Measurements from ENCODE around the gene CAB39L.

The CAB39L gene

DNA sequence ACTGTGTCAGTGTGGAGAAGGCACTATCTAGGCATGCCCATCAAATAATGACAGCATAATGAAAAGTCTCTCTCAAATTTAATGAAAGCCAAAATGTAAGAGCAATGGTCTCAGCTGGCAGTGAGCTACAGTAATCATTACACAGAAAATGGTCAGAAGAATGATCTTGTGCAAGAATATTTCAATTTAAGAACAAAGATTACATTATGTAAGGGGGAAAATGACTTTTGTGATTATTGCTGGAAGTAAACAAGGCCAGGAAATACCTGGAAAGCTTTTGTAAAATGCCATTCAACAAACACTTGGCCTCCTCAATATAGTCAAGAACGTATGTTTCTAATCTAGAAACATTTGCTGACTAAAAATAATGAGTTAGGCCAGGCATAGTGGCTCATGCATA is 89.1 kb downstream of the CAB39L start:
- no peaks in the 10 kb centered on the region for H3K27me3 ChIP-seq
- H4K20me1 ChIP-seq = no peaks in the 10 kb centered on the region
- H3K9ac ChIP-seq = no peak overlapping the region
- no peak overlapping the region for H3K4me3 ChIP-seq
- H3K27ac ChIP-seq = no peak overlapping the region
- H3K36me3 ChIP-seq = peaks cover 0 to 56% (median 14%) of the 10 kb centered on the region in 11 experiments; a peak in 11 of 22 replicates
- no peak overlapping the region for H3K4me2 ChIP-seq
- TF ChIP-seq Cebpa-rat (IDR thresholded peaks at IDR 0.05) = no peak
- peaks cover 7 to 17% (median 10%) of the 10 kb centered on the region in 11 experiments; a peak in 17 of 22 replicates for H3K9me3 ChIP-seq (replicated peaks in 1 of 11)
- H3K4me1 ChIP-seq = peaks cover 0 to 6% (median 3%) of the 10 kb centered on the region in 10 experiments; a peak in 4 of 20 replicates

DNA sequence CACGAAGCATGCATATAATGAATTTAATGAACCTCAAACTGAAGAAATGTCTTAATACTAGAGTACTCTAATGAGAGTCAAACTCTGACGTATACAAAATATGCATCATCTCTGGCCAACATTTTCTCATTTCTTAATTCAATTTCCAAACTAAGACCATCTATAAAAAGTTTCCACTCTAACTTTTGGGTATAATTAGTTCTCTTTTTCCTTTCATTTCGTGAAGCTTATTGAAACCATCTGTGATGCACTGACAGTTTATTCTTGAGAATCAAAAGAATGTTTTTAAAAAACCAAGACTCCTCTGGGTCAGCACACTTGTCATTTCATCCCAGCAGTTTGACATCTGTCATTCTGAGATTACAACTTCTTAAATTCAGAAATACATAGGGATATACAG is 90.0 kb downstream of the CAB39L start:
- H3K9me3 ChIP-seq (replicated peaks in 1 of 11) = peaks cover 7 to 17% (median 10%) of the 10 kb centered on the region in 11 experiments; a peak in 17 of 22 replicates
- no peak overlapping the region for H3K9ac ChIP-seq
- no peaks in the 10 kb centered on the region for H4K20me1 ChIP-seq
- no peak overlapping the region for H3K4me3 ChIP-seq
- no peak overlapping the region for H3K27ac ChIP-seq
- no peak overlapping the region for H3K4me2 ChIP-seq
- H3K4me1 ChIP-seq = peaks cover 0 to 6% (median 3%) of the 10 kb centered on the region in 10 experiments; a peak in 4 of 20 replicates
- no peak for TF ChIP-seq Cebpa-rat (IDR thresholded peaks at IDR 0.05)
- H3K36me3 ChIP-seq = peaks cover 0 to 48% (median 12%) of the 10 kb centered on the region in 11 experiments; a peak in 9 of 22 replicates
- no peaks in the 10 kb centered on the region for H3K27me3 ChIP-seq

DNA sequence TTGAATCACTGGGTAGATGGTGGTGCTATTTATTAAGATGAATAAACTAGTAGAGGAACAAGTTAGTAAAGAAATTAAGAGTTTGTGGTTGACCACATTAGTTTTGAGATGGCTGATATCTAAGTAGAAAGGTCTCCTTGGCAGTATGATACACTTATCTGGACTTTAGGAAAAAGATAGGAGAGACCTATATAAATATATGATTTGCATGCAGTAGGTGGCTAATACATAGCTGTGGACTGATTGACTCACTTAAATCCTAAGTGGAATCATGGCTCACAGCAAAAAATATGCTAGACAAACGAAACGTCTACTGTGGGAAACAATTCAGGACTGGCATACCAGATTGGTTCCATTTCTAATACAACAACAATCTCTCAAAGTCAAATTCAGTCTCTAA is 92.0 kb downstream of the CAB39L start:
- Histone ChIP-seq H3K4me2 (no peak overlapping the region), H3K9me3 (replicated peaks in 1 of 11) (peaks cover 7 to 18% (median 10%) of the 10 kb centered on the region in 11 experiments; a peak in 17 of 22 replicates), H3K27ac (no peak overlapping the region), H4K20me1 (no peaks in the 10 kb centered on the region), H3K9ac (no peak overlapping the region), H3K36me3 (peaks cover 0 to 31% (median 6%) of the 10 kb centered on the region in 11 experiments; a peak in 6 of 22 replicates), H3K4me3 (no peak overlapping the region), H3K27me3 (no peaks in the 10 kb centered on the region), H3K4me1 (peaks cover 0 to 5% (median 3%) of the 10 kb centered on the region in 10 experiments; a peak in 4 of 20 replicates)
- no peak for TF ChIP-seq Cebpa-rat (IDR thresholded peaks at IDR 0.05)

DNA sequence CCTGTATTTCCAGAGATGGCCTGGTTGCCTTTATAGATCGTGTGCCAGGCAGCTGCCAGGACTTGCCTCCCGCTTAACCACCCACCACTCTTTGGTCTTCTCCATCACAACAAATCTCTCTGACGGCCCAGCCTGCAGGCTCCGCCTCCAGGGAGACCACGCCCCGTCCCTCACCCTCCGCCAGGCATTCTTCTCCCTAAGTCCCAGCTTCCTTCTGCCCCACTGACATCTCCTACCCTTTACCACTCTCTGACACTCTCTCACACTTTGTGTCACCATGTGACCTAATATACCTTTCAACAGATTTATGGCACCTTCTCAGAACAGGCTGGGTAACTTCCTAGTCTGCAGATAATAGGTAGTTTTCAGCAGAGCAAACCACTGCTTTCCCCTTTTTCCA is 95.1 kb downstream of the CAB39L start:
- Histone ChIP-seq H3K9ac (no peak overlapping the region), H4K20me1 (no peaks in the 10 kb centered on the region), H3K4me3 (no peak overlapping the region), H3K27me3 (no peaks in the 10 kb centered on the region), H3K9me3 (replicated peaks in 1 of 11) (0 out of 22 replicates have a peak, but pooled peaks cover 0 to 5% (median 0%) of the 10 kb centered on the region in 11 experiments), H3K27ac (no peak overlapping the region), H3K4me2 (no peak overlapping the region), H3K36me3 (peaks cover 0 to 20% (median 0%) of the 10 kb centered on the region in 11 experiments; a peak in 3 of 22 replicates), H3K4me1 (no peaks in the 10 kb centered on the region)
- TF ChIP-seq Cebpa-rat (IDR thresholded peaks at IDR 0.05) = no peak

DNA sequence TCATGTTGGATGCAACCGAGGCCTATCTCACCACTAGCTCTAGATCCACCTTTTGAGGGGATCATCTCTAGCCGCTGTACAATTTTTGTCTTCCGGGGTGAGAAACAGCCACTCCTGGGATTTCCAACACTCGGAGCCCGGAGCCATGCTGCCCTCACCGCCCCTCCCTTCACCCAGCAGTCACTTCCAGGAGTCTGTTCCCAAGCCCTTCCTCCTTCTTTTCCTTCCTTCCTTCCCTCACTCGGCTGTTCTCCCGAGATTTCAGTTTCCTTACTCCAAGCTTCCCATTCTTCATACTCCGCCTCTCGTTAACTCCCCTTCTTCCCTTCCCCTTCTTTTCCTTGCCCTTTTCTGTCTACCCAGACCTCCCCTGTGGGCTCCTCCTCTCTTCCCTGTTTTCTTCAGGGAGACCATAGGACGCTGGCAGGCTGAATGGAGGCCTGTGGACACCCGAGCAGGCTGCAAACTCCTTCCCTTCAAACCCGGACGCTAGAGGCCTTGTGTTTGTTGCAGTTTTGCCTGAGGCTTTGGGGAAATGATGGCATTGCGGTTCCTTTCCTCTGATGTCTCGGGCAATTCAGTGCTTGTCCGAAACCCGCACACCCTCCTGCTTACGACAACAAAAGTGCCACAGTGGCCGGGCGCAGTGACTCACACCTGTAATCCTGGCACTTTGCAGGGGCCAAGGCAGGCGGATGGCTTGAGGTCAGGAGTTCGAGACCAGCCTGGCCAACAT is 96.0 kb downstream of the CAB39L start:
- Histone ChIP-seq H3K27me3 (no peaks in the 10 kb centered on the region), H3K27ac (no peak overlapping the region), H3K4me1 (no peaks in the 10 kb centered on the region), H3K4me2 (no peak overlapping the region), H3K9me3 (replicated peaks in 1 of 11) (0 out of 22 replicates have a peak, but pooled peaks cover 0 to 5% (median 0%) of the 10 kb centered on the region in 11 experiments), H3K4me3 (no peak overlapping the region), H4K20me1 (no peaks in the 10 kb centered on the region), H3K9ac (no peak overlapping the region), H3K36me3 (peaks cover 0 to 20% (median 0%) of the 10 kb centered on the region in 11 experiments; a peak in 3 of 22 replicates)
- no peak for TF ChIP-seq Cebpa-rat (IDR thresholded peaks at IDR 0.05)

DNA sequence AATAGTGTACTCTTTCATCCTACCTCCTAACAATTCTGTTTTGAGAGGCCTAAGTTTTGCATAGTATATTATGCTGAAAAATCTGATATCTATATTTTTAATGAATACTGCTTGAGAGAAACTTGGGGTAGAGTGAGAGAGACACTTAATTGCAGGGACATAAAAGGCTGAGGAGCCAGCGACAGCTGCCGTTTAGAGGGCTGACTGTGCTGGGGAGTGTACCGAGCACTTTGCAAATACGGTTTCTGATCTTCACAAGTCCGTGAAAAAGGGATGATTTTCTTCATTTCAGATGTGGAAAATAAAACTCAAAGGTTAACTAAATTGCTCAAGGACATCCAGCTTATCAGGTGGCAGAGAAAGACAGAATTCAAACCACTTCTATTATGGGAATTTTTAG is 97.4 kb downstream of the CAB39L start:
- H3K4me1 ChIP-seq = no peaks in the 10 kb centered on the region
- H3K4me3 ChIP-seq = no peak overlapping the region
- H3K27me3 ChIP-seq = no peaks in the 10 kb centered on the region
- H3K36me3 ChIP-seq = peaks cover 0 to 22% (median 0%) of the 10 kb centered on the region in 11 experiments; a peak in 3 of 22 replicates
- no peak overlapping the region for H3K9ac ChIP-seq
- H3K9me3 ChIP-seq (replicated peaks in 1 of 11) = 0 out of 22 replicates have a peak, but pooled peaks cover 0 to 5% (median 0%) of the 10 kb centered on the region in 11 experiments
- H3K4me2 ChIP-seq = no peak overlapping the region
- H3K27ac ChIP-seq = no peak overlapping the region
- no peaks in the 10 kb centered on the region for H4K20me1 ChIP-seq
- TF ChIP-seq Cebpa-rat (IDR thresholded peaks at IDR 0.05) = no peak

DNA sequence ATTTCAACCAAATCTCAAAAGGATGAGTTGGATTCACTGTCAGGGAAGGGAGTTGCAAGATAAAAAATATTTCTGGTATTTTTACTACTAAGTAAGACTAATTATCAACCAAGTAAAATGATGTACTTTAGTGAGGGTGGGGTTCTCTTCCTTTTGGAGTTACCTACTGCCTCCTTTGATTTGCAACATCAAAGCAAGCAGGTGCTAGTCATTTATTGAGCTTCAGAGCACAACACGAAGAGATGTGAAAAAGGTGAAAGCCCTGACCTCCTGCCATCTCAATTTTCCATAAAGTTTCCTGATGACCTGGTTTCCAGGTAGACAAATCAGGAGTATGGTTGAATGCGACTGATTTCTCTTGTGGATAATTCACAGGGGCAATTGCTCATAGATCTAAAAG is 100.1 kb downstream of the CAB39L start:
- Histone ChIP-seq H3K9me3 (replicated peaks in 1 of 11) (0 out of 22 replicates have a peak, but pooled peaks cover 0 to 5% (median 0%) of the 10 kb centered on the region in 11 experiments), H3K4me1 (peaks cover 0 to 11% (median 8%) of the 10 kb centered on the region in 10 experiments; a peak in 15 of 20 replicates), H3K27ac (no peak overlapping the region), H3K4me2 (no peak overlapping the region), H3K9ac (no peak overlapping the region), H3K4me3 (no peak overlapping the region), H4K20me1 (no peaks in the 10 kb centered on the region), H3K36me3 (peaks cover 0 to 10% (median 0%) of the 10 kb centered on the region in 11 experiments; a peak in 2 of 22 replicates), H3K27me3 (no peaks in the 10 kb centered on the region)
- TF ChIP-seq Cebpa-rat (IDR thresholded peaks at IDR 0.05) = no peak

DNA sequence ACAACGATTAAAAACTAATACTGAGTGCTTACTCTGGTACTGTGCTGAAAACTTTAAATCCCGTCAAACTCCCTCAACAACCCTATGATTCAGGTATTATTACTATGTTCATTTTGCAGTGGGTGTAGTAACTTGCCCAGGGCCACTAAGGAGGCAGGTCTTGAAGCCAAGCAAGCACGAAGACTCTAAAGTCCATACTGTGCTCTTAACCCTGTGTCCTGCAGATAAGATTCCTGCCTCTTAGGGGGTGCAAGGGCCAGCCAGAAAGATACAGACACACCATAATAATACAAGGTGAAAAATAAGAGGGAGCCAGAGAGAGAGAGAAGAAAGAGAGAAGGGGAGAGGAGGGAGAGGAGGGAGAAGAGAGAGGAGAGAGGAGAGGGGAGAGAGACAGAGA is 100.6 kb downstream of the CAB39L start:
- TF ChIP-seq Cebpa-rat (IDR thresholded peaks at IDR 0.05) = no peak
- Histone ChIP-seq H3K27me3 (no peaks in the 10 kb centered on the region), H3K4me2 (no peak overlapping the region), H3K4me1 (peaks cover 0 to 11% (median 8%) of the 10 kb centered on the region in 10 experiments; a peak in 15 of 20 replicates), H3K9me3 (replicated peaks in 1 of 11) (0 out of 22 replicates have a peak, but pooled peaks cover 0 to 4% (median 0%) of the 10 kb centered on the region in 11 experiments), H3K4me3 (no peak overlapping the region), H4K20me1 (no peaks in the 10 kb centered on the region), H3K27ac (no peak overlapping the region), H3K9ac (no peak overlapping the region), H3K36me3 (peaks cover 0 to 7% (median 0%) of the 10 kb centered on the region in 11 experiments; a peak in 2 of 22 replicates)

DNA sequence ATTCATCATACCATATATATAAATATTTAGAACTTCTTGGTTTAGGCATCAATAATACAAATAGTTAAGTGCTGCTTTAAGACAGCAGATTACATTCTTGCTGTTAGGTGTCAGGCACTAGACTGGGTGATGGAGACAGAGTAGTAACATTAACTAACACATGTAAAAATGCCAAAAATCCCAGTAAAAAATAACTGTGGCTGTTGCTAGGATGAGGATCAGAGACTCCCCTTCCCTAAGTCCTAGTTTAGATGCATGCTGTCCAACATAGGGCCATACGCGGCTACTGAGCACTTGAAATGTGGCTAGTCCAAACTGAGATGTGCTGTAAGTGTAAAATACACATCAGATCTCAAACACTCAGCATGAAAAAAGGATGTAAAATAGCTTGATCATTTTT is 101.4 kb downstream of the CAB39L start:
- no peak overlapping the region for H3K4me2 ChIP-seq
- no peaks in the 10 kb centered on the region for H4K20me1 ChIP-seq
- H3K4me3 ChIP-seq = no peak overlapping the region
- peaks cover 0 to 11% (median 8%) of the 10 kb centered on the region in 10 experiments; a peak in 15 of 20 replicates for H3K4me1 ChIP-seq
- no peaks in the 10 kb centered on the region for H3K9me3 ChIP-seq (replicated peaks in 1 of 11)
- TF ChIP-seq Cebpa-rat (IDR thresholded peaks at IDR 0.05) = no peak
- no peak overlapping the region for H3K27ac ChIP-seq
- peaks cover 0 to 7% (median 0%) of the 10 kb centered on the region in 11 experiments; a peak in 2 of 22 replicates for H3K36me3 ChIP-seq
- no peak overlapping the region for H3K9ac ChIP-seq
- no peaks in the 10 kb centered on the region for H3K27me3 ChIP-seq

Measured in BLaER1 treated with 17β-estradiol and CSF1 and Interleukin-3, amounts not matched to agents 10 nM and 100 nM (cell line).